Inferior parietal cortex (tissue), 1 donor: Measurements from ENCODE around the gene NUDT19.
A peak's percentile ranks its signal among the peaks of the same experiment; 100 is the strongest.
"Not testable (repeated sequence)": the region's sequence is repeated elsewhere in the genome, so short reads cannot be mapped to it uniquely, and the experiment has no call there.

Experiments used
- DNase-seq: peaks from one replicate; pipeline ENCODE4 v3.0.0-alpha.2; 2016; ENCODE audit errors: extremely low spot score

The NUDT19 gene

DNA sequence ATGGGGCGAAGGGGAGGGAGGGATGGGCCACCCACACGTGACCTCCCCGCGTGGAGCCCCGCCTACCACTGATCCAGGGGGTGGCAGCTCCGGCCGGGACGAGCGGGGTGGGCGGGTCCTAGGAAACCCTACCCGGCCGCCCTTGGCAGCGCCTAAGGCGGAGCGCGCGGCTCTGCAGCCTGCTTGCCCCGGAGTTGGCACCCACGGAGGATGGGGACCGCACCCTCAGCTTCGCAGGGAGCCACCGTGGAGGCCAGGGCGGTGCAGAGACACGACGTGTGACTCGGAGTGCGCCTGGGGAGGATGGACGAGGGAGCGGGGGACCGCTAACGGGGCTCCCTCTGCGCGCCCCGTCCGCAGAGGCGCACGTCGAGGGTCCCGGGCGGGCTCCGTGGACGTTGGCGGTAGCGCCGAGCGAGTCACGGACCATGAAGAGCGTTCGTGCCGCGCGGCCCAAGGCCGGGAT is 15.9 kb upstream of the NUDT19 start, which contains the start of gene RGS9BP:
Gene RGS9BP (plus strand): TSS at position 129 of the 466 bp plus-strand sequence. CDS start 416 bp downstream, outside the sequence.
- DNase-seq, result no peak

DNA sequence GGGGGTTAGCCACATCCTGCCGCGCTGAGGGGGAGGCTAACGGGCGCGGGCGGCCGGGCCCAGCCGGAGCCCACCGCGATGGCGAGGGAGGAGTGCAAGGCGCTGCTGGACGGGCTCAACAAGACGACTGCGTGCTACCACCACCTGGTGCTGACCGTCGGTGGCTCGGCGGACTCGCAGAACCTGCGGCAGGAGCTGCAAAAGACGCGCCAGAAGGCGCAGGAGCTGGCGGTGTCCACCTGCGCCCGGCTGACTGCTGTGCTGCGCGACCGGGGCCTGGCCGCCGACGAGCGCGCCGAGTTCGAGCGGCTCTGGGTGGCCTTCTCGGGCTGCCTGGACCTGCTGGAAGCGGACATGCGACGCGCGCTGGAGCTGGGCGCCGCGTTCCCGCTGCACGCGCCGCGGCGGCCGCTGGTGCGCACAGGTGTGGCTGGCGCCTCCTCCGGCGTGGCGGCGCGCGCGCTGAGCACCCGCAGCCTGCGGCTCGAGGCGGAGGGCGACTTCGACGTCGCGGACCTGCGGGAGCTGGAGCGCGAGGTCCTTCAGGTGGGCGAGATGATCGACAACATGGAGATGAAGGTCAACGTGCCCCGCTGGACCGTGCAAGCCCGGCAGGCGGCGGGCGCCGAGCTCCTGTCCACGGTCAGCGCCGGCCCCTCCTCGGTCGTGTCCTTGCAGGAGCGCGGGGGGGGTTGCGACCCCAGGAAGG is 15.3 kb upstream of the NUDT19 start:
- DNase-seq, result no peak

DNA sequence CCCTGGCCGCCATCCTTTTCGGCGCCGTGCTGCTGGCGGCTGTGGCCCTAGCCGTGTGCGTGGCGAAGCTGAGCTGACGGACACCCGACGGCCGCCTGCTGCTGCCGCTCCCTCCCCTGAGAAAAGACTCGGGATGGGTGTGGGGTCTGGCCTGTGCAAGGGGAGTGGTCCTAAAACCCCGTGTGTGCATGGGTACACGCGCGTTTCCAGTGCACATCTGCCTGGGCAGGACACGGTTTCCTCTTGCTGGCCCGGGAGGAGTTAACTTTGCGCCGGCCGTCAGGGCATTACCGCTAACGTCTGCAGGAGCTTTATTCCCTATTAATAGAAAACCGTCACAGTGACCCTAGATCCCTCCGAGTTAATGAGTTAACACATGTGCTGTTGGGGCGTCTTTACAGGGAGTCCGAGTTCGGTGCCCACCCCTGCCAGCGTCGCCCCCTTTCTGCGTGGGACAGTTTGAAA is 14.7 kb upstream of the NUDT19 start:
- DNase-seq, result no peak

DNA sequence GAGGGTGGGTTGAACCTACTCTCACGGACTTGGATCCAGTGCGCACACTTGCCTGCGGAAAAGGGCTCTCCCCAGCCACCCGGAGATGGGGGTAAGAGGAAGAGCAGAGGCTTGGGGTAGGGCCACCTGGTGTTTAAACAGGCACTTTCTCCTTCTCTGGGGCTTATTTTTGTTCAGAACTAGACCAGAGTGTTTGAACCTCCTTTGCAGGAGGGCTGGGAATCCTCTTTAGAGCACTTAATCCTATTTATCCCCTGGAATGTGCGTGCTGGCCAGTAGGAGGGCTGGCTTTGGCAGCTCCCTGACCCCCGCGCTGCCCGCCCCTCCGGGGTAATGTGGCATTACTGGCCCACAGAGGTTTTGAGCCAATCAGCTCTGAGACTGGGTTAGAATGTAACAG is 14.0 kb upstream of the NUDT19 start:
- DNase-seq, result no peak

DNA sequence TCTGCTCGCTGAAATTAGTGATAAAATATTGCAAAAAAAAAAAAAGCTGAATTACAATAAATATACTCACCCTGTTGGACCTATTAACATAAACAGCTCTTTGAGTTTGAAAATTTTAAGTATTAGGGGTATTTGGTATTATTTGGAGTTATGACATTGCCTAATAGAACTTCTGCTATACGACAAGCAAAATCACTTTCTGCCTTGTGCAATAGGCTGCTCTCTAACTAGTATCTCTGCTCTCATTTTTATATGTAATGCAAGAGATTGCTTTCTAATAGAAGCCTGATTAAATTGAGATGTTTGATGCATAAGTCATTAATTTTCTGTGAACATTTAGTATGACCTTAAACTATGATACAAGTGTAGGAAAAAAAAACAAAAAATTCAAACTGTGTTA is 10.6 kb upstream of the NUDT19 start:
- no peak for DNase-seq

DNA sequence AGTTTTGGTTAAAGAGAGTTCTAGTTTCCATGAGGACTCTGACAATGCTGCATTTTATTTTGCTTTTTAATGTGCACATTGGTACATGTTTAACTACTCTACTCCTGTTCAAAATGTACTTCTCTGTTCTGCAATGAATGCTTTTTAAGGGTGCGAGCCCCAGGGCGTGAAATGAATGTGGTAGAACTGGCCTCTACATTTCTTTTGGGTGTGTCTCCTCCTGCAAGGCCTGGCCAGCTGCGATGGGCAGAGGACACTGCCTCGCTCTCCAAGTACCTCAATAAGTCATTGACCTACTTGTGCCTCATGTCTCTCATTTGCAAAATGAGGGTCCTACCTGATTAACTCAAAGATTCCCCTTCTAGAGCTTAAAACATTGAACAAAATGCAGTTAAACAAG is 9.3 kb upstream of the NUDT19 start:
- no peak for DNase-seq

DNA sequence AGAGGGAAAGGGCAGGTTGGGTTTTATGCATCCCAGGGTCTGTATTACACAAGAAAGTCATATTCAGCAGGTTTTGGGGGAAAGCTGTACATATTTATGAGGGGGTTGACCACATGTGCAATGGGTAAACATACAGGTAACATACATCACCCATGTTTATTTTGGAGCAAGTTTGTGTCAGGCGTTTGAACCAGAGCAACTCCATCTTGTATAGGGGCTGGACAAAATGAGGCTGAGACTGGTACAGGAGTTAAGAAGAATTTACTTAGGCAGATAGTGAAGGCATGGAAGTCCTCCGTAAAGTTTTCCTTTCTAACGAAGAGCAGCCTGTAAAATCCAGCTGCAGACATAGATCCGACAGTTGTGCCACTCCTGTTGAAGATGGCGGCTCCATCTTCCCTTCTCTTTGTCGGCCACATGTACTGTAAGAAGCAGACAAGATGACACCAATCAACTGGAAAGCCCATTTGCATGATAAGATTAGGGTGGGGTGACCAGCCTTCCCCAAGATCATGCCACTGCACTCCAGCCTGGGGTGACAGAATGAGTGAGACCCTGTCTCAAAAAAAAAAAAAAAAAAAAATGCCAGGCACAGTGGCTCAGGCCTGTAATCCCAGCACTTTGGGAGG is 4.7 kb upstream of the NUDT19 start:
- DNase-seq, result no peak

DNA sequence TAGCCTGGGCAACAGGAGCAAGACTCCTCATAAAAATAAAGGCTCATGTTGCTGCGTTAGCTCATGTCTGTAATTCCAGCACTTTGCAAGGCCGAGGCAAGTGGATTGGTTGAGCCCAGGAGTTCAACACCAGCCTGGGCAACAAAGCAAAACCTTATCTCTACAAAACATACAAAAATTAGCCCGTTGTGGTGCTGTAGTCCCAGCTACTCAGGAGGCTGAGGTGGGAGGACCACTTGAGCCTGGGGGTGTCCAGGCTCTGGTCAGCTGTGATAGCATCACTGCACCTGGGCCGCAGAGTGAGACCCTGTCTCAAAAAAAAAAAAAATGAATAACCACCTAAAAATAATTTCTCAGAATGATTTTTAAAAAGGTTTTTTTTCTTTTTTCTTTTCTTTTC is 3.9 kb upstream of the NUDT19 start:
- no peak for DNase-seq

DNA sequence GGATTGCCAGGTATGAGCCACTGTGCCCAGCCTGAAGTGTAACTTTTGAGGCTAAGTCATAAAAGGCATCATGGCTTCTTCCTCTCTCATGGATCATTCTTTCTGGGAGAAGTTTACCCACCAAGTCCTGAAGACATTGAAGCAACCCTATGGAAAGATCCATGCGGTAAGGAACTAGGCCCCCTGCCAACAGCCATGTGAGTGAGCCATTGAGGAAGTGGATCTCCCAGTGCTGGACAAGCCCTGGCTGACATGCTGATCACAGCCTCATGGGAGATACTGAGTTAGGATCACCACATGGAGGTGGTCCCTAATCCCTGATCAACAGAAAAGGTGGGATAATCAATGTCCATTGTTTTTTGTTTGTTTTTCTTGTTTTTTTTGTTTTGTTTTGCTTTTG is 3.3 kb upstream of the NUDT19 start:
- no peak for DNase-seq

DNA sequence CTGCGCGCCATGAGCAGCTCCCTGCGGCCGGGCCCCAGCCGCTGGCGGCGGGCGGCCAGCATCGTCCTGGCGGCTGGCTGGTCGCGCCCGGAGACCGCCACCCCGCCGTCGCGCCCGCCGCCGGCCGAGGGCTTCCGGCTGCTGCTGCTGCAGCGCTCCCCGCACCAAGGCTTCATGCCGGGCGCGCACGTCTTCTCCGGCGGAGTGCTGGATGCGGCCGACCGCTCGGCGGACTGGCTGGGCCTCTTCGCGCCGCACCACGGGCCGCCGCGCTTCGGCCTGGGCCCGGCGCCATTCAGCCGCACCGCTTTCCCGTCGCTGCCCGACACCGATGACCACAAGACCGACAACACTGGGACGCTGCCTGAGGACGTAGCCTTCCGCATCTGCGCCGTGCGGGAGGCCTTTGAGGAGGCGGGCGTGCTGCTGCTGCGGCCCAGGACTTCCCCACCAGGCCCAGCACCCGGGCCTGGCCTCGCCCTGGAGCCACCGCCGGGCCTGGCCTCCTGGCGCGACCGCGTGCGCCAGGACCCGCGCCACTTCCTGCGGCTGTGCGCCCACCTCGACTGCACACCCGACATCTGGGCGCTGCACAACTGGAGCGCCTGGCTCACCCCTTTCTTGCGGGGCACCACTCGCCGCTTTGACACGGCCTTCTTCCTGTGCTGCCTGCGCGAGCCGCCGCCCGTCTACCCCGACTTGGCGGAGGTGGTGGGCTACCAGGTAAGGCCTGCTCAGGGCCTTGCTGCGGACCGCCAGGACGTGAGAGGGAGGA is 518 bp downstream of the NUDT19 start:
- peak; percentile 46 for DNase-seq

DNA sequence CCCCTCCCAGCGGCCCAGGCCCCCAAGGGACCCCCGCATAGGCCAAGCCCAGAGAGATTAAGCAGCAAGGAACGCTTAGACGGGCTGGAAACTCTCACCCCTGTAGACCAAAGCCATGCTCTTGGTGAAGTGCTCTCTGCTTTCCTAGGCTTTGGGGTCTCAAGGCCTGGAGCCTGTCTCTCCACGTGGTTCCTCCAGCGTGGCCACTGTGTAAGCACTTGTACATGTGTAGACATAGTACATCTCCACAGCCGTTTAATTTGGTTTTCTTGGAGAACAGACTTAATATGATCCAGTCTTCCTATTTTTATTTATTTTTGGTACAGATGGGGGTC is 1.1 kb downstream of the NUDT19 start:
- DNase-seq, result no peak

DNA sequence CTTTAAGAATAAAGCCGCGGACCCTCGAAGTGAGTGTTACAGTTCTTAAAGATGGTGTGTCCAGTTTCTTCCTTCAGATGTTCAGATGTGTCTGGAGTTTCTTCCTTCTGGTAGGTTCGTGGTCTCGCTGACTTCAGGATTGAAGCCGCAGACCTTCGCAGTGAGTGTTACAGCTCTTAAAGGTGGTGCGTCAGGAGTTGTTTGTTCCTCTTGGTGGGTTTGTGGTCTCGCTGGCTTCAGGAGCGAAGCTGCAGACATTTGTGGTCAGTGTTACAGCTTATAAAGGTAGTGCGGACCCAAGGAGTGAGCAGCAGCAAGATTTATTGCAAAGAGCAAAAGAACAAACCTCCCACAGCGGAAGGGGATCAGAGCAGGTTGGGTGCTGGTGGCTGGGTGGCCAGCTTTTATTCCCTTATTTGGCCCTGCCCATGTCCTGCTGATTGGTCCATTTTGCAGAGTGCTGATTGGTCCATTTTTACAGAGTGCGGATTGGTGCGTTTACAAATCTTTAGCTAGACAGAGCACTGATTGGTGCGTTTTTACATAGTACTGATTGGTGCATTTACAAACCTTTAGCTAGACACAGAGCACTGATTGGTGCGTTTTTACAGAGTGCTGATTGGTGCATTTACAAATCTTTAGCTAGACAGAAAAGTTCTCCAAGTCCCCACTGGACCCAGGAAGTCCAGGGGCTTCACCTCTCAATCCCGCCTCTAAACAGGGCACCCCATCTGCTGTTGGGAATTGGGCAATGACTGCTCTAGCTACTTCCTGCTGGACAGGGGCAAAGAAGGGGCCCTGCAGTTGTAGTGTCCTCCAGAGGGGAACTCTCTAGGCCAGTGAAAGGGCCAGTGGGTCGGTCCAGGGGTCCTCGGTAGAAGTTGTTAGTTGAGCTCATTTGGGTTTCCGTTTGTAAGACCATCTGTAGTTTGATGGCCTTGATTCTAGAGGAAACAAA is 1.8 kb downstream of the NUDT19 start:
- DNase-seq, result not testable (repeated sequence)

DNA sequence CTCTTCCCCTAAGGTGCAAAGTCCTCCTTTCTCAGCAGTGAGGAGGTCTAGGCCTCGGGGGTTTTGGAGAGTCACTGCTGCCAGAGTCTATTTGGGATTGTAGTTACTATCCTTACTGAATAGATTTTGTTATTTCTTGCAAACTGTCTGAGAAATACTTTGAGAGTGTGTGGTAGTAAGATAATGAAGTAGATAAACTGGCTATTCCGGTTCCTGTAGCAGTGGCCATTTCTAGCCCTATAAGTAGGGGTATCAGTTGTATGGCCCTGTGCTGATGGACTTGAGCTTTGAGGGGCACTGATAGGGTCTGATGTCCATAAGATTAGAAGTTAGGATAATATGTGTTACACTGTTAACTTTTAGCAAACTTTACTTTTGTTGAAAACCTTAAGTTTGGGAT is 2.7 kb downstream of the NUDT19 start:
- not testable (repeated sequence) for DNase-seq

DNA sequence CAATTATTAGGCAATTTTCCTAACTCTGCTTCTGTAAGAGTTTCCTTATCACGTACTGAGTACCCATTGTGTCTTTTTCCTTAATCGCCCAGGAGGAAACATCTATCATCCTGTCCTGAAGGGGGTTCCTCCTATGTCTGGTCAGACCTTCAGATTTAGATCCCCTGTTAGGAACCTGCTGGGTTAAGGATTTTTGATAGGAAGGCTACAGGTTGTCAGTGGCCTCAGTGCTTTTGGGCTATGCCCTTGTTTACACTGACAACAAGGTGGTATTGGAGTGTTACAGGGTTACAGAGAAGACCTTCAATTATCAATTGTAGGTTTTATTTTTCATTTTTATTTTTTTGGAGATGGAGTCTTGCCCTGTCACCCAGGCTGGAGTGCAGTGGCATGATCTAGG is 3.2 kb downstream of the NUDT19 start:
- DNase-seq, result not testable (repeated sequence)

DNA sequence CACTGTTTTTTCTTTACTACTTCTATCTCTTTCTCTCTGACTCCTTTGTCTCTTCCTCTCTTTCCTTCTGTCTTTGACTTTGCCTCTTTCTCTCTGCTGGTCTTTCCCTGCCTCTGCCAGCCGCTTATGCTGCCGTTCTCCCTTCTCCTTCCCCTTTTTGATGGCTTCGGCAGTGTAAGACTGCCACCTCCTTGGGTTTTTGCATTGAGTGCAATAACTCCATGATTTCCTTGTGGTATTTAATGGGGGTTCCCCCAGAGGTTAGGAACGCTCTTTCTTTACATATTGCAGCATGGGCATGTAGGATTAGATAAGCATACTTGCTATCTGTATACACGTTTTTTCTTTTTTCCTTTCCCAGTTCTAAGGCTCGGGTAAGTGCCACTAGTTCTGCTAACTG is 3.9 kb downstream of the NUDT19 start:
- DNase-seq, result not testable (repeated sequence)

DNA sequence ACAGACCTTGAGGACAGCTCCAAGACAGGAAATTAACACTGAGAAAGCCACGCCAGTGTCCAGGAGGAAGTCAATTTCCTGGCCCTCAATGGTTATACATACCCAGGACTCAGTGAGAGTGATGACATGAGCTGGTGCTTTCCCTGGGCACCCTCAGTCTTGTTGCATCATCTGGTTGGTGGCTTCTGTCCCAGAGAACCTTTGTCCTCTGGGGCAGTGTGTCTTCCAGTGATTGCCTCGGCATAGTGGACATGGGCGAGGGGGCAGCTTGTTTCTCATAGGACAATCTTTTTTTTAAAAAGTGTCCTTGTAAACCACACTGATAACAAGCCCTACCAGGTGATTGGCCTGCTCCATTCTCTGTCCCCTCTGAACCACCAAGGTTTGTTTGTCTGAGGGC is 5.2 kb downstream of the NUDT19 start:
- not testable (repeated sequence) for DNase-seq

DNA sequence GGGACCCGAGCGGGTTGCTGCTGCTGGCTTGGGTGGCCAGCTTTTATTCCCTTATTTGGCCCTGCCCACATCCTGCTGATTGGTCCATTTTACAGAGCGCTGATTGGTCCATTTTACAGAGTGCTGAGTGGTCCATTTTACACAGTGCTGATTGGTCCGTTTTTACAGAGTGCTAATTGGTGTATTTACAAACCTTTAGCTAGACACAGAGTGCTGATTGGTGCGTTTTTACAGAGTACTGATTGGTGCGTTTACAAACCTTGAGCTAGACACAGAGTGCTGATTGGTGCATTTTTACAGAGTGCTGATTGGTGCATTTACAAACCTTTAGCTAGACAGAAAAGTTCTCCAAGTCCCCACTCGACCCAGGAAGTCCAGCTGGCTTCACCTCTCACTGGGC is 8.5 kb downstream of the NUDT19 start:
- DNase-seq, result not testable (repeated sequence)

DNA sequence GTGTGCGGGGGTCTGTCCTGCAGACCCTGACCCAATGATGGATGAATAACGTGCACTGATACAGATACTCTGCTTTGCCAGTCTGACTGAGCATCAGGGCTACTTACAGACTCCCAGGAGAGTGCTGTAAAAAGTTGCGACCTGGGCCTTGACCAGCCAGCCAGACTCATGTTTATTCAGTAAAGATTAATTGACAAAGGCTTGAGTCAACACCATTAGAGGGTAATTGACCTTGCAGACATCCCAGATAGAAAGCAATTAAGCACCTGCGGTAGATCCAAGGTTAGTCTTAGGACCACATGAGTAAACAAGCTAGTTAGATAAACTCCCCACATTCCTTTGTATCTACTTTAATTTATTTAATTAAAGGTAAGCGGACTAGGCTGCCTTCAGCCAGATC is 10.4 kb downstream of the NUDT19 start:
- no peak for DNase-seq

DNA sequence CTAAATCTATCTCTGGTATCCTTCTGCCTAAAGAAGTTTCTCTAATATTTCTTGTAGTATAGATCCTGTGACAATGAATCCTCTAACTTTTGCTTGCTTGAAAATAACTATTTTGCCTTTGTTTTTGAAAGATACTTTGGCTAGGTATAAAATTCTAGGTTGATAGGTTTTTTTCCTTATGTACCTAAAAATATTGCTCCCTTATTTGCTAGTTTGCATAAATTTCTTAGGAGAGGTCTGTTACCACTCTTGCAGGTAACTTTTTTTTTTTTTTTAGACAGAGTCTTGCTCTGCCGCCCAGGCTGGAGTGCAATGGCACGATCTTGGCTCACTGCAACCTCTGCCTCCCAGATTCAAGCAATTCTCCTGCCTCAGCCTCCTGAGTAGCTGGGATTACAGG is 12.4 kb downstream of the NUDT19 start:
- not testable (repeated sequence) for DNase-seq

DNA sequence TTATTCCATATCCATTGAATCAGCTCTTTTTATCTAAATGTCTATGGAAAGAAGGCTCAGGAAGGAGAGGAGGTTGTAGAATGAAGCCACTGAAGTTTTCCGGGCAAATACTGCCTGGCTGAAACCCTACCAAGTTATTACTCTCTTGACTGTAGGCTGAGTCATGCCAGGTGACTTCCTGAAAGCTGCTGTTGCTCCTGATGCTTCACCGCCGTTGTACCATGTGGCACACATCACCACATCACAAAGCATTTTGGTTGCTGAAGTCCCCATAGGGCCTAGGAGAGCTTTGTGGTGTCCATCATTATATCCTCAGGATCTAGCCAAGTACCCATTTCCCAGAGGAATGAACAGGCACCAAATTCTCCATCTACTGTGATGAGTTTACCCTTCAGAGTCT is 16.8 kb downstream of the NUDT19 start:
- no peak for DNase-seq

DNA sequence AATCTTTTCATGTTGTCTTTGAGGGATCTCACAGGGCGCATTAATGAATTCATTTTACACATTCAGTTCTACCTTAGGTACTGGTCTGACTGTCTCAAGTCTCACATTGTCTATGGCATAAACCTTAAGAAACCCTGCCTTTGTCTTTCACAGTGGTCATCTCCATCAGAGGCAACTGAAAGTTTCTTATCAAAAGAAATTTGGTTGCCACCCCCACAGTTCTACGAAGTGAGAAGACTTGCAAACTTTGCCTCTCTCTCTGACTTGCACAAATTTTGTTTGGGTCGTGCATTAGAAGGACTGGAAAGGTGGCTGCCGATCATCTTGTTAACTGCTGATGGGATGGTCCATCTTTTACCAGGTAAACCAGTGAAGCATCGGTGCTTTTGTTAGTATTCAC is 17.4 kb downstream of the NUDT19 start:
- DNase-seq, result no peak

DNA sequence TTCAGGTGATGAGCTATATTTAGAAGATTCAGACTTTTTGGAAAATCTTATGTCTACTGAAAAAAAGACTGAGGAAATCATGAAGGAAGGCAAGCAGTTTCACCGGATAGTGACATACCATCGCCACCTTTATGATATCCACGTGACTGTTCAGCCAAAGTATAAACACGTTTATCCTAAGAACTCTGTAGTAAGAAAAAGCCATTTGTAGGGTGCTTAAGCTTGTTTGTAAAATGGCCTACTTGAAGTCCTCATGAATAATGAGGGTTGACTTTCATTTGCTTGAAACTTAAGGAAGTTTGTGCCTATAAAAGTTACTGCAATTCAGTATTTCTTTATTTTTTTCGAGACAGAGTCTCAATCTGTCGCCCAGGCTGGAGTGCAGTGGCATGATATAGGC is 20.1 kb downstream of the NUDT19 start:
- DNase-seq, result no peak
